Breast epithelium (tissue), 4 donors: Measurements from ENCODE around the gene ZNF845. TPM values are rescaled to one million over a fixed set of nuclear protein-coding genes. Genes with fewer than 3 reads are reported as not detected.

Source experiments
- DNase-seq, 2 donors: peaks; one replicate each; pipeline ENCODE4 v3.0.0-alpha.2; 2019; ENCODE audit warnings: low spot score in 2 of 2
- H3K27ac ChIP-seq, 2 donors: fragments of 200-600 bp; sonication (generic) in 1 of 2; one replicate each; pipeline ENCODE4 v1.5.1; 2016 to 2019; ENCODE audit warnings: mild to moderate bottlenecking in 1 of 2
- H3K27me3 ChIP-seq, 2 donors: fragments of 200-600 bp; sonication (generic) in 1 of 2; one replicate each; pipeline versions ENCODE4 v1.5.1 to v1.6.0; 2017 to 2019; ENCODE audit warnings: control low read depth in 1 of 2, mild to moderate bottlenecking in 1 of 2
- H3K36me3 ChIP-seq: fragments of 200-600 bp; one replicate; pipeline ENCODE4 v1.5.1; 2019
- H3K4me1 ChIP-seq, 2 donors: fragments of 200-600 bp; sonication (generic); one replicate each; pipeline ENCODE4 v1.5.1; 2016 to 2019; ENCODE audit warnings: control low read depth in 1 of 2
- H3K4me3 ChIP-seq, 3 donors: fragments of 200-600 bp; sonication (generic); 1 replicate in 2 of 3; 2 replicates in 1 of 3; pipeline ENCODE4 v1.5.1; 2016 to 2019; ENCODE audit warnings: mild to moderate bottlenecking in 3 of 3, moderate library complexity in 2 of 3
- H3K9me3 ChIP-seq, 2 donors: fragments of 200-600 bp; sonication (generic) in 1 of 2; one replicate each; pipeline ENCODE4 v1.5.1; 2016 to 2019; ENCODE audit warnings: control low read depth in 1 of 2
- CTCF ChIP-seq, 3 donors: fragments of 450-650 bp; IDR thresholded peaks; one replicate each; pipeline ENCODE4 v1.5.1; 2016 to 2017; ENCODE audit warnings: antibody characterized with exemption in 3 of 3, mild to moderate bottlenecking in 3 of 3, moderate library complexity in 3 of 3
- POLR2A ChIP-seq: fragments of 450-650 bp; IDR thresholded peaks from one replicate; pipeline ENCODE4 v1.6.1; 2016; ENCODE audit warnings: antibody characterized with exemption, mild to moderate bottlenecking, moderate library complexity
- POLR2AphosphoS5 ChIP-seq, 3 donors: sonication (generic); formaldehyde crosslinking; IDR thresholded peaks; one replicate each; pipeline ENCODE4 v1.6.1; 2017; ENCODE audit warnings: antibody characterized with exemption in 3 of 3
- intact Hi-C: fragments of 100-400 bp; cut with DNase I; formaldehyde crosslinking; loops from one replicate; pipeline ENCODE4 v1.15.1; 2023; ENCODE audit warnings: low total_unique reads
- total RNA-seq, 3 donors: library from RNA; depleted of rRNA; stranded (reverse); fragments of >200 nt; gene quantifications; one replicate each; pipeline ENCODE4 v1.1.0, GENCODE V29; 2016

The ZNF845 gene
- total RNA-seq, 3 donors from 2014 or later: 6.6 to 12.4 (median 7.9) TPM

DNA sequence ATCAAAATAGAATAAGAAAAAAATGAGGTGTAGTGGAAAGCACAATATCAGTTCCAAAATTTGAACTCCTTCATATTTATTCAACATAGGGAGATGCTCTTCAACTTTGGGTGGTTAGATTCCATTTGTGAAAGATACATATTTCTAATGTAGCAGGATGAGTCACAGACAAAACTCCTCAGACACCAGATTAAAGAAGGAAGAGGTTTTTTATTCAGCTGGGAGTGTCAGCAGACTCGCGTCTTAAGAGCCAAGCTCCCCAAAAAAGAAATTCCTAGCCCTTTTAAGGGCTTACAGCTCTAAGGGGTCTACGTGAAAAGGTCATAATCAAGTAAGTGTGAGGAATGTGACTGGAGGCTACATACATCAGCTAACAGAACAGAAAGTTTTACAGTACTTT is 54.6 kb downstream of the ZNF845 start:
- no peaks in the 10 kb centered on the region for H3K27me3 ChIP-seq
- no peaks in the 10 kb centered on the region for H3K36me3 ChIP-seq
- H3K4me1 ChIP-seq: no peaks in the 10 kb centered on the region
- DNase-seq: no peak
- H3K4me3 ChIP-seq: no peak overlapping the region
- H3K27ac ChIP-seq: no peak overlapping the region
- intact Hi-C loops: no loop called here
- TF ChIP-seq POLR2A: no peak
- TF ChIP-seq POLR2AphosphoS5 (IDR thresholded peaks at IDR 0.05): no peak
- no peak for TF ChIP-seq CTCF (IDR thresholded peaks at IDR 0.05)
- H3K9me3 ChIP-seq: peaks cover 3 to 17% of the 10 kb centered on the region in 2 donors

DNA sequence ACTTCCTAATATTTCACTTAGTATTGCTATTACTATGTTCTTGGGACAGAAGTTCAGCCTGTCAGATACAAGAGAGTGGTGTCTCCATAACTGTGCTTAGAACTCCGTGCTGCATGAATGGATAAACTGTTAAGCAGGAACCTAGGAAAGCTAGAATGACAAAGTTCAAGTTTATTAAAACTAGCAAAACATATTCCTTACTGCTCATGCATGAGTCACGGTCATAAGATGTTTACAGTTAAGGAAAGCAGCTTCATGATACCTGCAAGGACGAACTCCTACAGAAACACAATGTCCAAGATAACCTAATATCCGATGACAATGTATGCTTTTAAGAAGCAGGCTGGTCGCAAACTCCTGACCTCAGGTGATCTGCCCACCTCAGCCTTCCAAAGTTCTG is 55.4 kb downstream of the ZNF845 start:
- intact Hi-C loops: no loop called here
- H3K36me3 ChIP-seq: no peaks in the 10 kb centered on the region

DNA sequence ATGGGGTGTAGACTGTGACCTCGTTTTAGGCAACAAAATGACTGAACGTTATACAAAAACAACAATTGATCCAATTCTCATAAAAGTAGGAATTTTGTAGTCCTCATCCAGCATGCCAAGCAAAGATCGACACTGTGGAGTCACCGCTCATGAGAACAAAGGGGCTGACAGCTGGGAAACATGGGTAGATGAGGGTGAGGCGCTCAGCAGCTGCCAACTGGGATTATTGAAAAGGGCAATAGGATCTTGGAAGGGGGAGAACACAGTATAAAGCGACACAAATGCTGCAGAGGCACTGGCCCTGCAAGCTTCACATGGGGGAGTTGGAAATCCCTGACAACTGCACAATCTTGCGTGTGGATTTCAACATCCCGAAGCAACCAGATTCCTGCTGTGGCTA is 56.0 kb downstream of the ZNF845 start:
- intact Hi-C loops: no loop called here
- Histone ChIP-seq H3K4me1 (no peaks in the 10 kb centered on the region), H3K27me3 (no peaks in the 10 kb centered on the region), H3K36me3 (no peaks in the 10 kb centered on the region), H3K9me3 (peaks cover 3 to 5% of the 10 kb centered on the region in 2 donors), H3K4me3 (peak overlapping the region in 1 of 3 donors; percentile 8), H3K27ac (no peak overlapping the region)
- TF ChIP-seq POLR2AphosphoS5 (IDR thresholded peaks at IDR 0.05): no peak
- no peak for TF ChIP-seq CTCF (IDR thresholded peaks at IDR 0.05)
- TF ChIP-seq POLR2A: no peak
- no peak for DNase-seq

More for the DNA sequence above, 55.4 kb downstream of the ZNF845 start:
- peaks cover 3 to 10% of the 10 kb centered on the region in 2 donors for H3K9me3 ChIP-seq
- no peaks in the 10 kb centered on the region for H3K27me3 ChIP-seq
- no peak for DNase-seq
- no peaks in the 10 kb centered on the region for H3K4me1 ChIP-seq
- no peak overlapping the region for H3K27ac ChIP-seq
- H3K4me3 ChIP-seq: no peak overlapping the region
- TF ChIP-seq CTCF (IDR thresholded peaks at IDR 0.05) (no peak), POLR2A (no peak), POLR2AphosphoS5 (IDR thresholded peaks at IDR 0.05) (no peak)

DNA sequence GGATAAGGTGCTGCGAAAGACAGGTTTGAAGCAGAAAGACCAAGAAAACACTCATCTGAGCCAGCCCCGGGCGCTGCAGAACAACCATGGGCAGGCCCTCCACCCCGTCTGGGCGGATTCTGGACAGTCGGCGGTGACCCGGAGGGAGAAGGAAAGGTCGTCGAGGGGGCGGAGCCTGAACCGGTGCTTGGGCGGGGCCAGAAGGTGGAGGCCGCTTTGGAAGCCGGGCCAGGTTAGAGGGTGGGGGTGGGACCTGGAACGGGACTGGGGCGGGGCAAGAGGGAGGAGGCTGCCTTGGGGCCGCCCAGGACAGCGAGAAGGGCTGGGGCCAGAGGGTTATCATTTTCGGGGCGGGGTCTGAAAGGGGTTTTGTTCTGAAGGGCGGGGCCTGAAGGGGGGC is 56.4 kb downstream of the ZNF845 start:
- TF ChIP-seq POLR2AphosphoS5 (IDR thresholded peaks at IDR 0.05) (no peak), POLR2A (no peak), CTCF (IDR thresholded peaks at IDR 0.05) (no peak)
- H3K4me3 ChIP-seq: peak overlapping the region in 1 of 3 donors; percentile 8
- no peaks in the 10 kb centered on the region for H3K4me1 ChIP-seq
- H3K9me3 ChIP-seq: peaks cover 1 to 3% of the 10 kb centered on the region in 2 donors
- intact Hi-C loops: no loop called here
- no peak for DNase-seq
- H3K36me3 ChIP-seq: no peaks in the 10 kb centered on the region
- no peak overlapping the region for H3K27ac ChIP-seq
- no peaks in the 10 kb centered on the region for H3K27me3 ChIP-seq

GRCh38 chr19:53394522-53394973 is 61.0 kb downstream of the ZNF845 start:
- H3K27me3 ChIP-seq: no peaks in the 10 kb centered on the region
- H3K27ac ChIP-seq: peak overlapping the region; percentile 79 to 87
- peaks cover 0 to 3% of the 10 kb centered on the region in 2 donors for H3K9me3 ChIP-seq
- intact Hi-C loops: no loop called here
- no peaks in the 10 kb centered on the region for H3K4me1 ChIP-seq
- TF ChIP-seq POLR2A: no peak
- TF ChIP-seq POLR2AphosphoS5 (IDR thresholded peaks at IDR 0.05): no peak
- TF ChIP-seq CTCF (IDR thresholded peaks at IDR 0.05): no peak
- peak; percentile 40 to 60 for DNase-seq
- H3K4me3 ChIP-seq: peak overlapping the region; percentile 71 to 83 (median 80)
- H3K36me3 ChIP-seq: no peaks in the 10 kb centered on the region
